GM12878 (cell line): ENCODE measurements around the gene PLSCR3. TPM values are rescaled to one million over a fixed set of nuclear protein-coding genes. Genes with fewer than 3 reads are reported as not detected.

Source experiments
- ATAC-seq: fragments of 200-7000 bp; cut with Tn5 transposase; 3 replicates; pipeline ENCODE4 v1.9.1; 2020; ENCODE audit warnings: mild to moderate bottlenecking, moderate library complexity
- BruUV-seq: library from RNA; stranded (reverse); fragments of 400-500 nt; replicated peaks from 2 replicates; lab custom pipeline; 2021; lab: Mats Ljungman, UMichigan
- CTCF ChIA-PET: fragments of 300-600 bp; sonication (Branson Sonifier 250); formaldehyde crosslinking; extraction: SDS; loops from one replicate; lab custom pipeline; 2021; ENCODE audit warnings: inconsistent platforms; lab: Yijun Ruan, JAX
- POLR2A ChIA-PET: fragments of 350-600 bp; formaldehyde crosslinking; extraction: SDS; loops from one replicate; lab custom pipeline; 2021; ENCODE audit warnings: inconsistent platforms; lab: Charles Lee
- RAD21 ChIA-PET: fragments of 300-600 bp; sonication (Branson Sonifier 250); formaldehyde crosslinking; loops from one replicate; lab custom pipeline; 2023; ENCODE audit warnings: antibody characterized with exemption; ENCODE audit not compliant: unreplicated experiment; lab: Charles Lee
- SMC1A ChIA-PET: fragments of 300-600 bp; sonication (Branson Sonifier 250); formaldehyde crosslinking; loops from one replicate; lab custom pipeline; 2023; ENCODE audit not compliant: unreplicated experiment, uncharacterized antibody; lab: Charles Lee
- DNase-seq: peaks from one replicate; pipeline ENCODE4 v3.0.0-alpha.2; 2011; ENCODE audit warnings: low read depth, low spot score
- FAIRE-seq: peaks from 3 replicates; lab custom pipeline; 2011; peaks lifted over from hg19 to GRCh38; lab: Jason Lieb, UNC
- H2AFZ ChIP-seq: 2 replicates; pipeline ENCODE4 v1.6.0; 2011; ENCODE audit warnings: low read depth, low read length, control low read depth; ENCODE audit not compliant: control insufficient read depth
- H3K27ac ChIP-seq: 2 replicates; pipeline ENCODE4 v1.5.1; 2011; ENCODE audit warnings: control low read depth; ENCODE audit not compliant: control insufficient read depth, insufficient read depth
- H3K27me3 ChIP-seq, 2 experiments: replicated peaks in 1 of 2; 2 replicates each; pipeline versions ENCODE4 v1.6.0 to v1.6.1; 2011; ENCODE audit warnings: low read length in 1 of 2; ENCODE audit not compliant: control insufficient read depth in 2 of 2, insufficient read depth in 2 of 2
- H3K36me3 ChIP-seq, 2 experiments: 2 replicates each; pipeline ENCODE4 v1.5.1; 2011; ENCODE audit warnings: low read length in 1 of 2; ENCODE audit not compliant: control insufficient read depth in 2 of 2, insufficient read depth in 2 of 2
- H3K4me1 ChIP-seq: 2 replicates; pipeline ENCODE4 v1.6.1; 2011; ENCODE audit warnings: mild to moderate bottlenecking, low read length, moderate library complexity, mixed read lengths; ENCODE audit not compliant: control insufficient read depth, insufficient read depth
- H3K4me2 ChIP-seq: 2 replicates; pipeline ENCODE4 v1.6.0; 2011; ENCODE audit warnings: control low read depth; ENCODE audit not compliant: control insufficient read depth, insufficient read depth
- H3K4me3 ChIP-seq: fragments of 200-600 bp; sonication (generic); 2 replicates; pipeline ENCODE4 v1.5.1; 2016
- H3K79me2 ChIP-seq: 2 replicates; pipeline ENCODE4 v1.6.0; 2011; ENCODE audit warnings: low read length; ENCODE audit not compliant: control insufficient read depth, insufficient read depth
- H3K9ac ChIP-seq: 2 replicates; pipeline ENCODE4 v1.8.0; 2011; ENCODE audit warnings: low read length, control low read depth, mixed read lengths; ENCODE audit not compliant: control insufficient read depth, insufficient read depth
- H3K9me3 ChIP-seq: replicated peaks from 3 replicates; pipeline ENCODE4 v1.5.1; 2011; ENCODE audit warnings: mild to moderate bottlenecking, low read length; ENCODE audit not compliant: control insufficient read depth, insufficient read depth
- H4K20me1 ChIP-seq: 2 replicates; pipeline ENCODE4 v1.6.0; 2011; ENCODE audit not compliant: control insufficient read depth, insufficient read depth
- EGR1 ChIP-seq, 2 experiments: IDR thresholded peaks; 1 replicate in 1 of 2; 2 replicates in 1 of 2; pipeline ENCODE4 v1.6.1; 2011 to 2012; ENCODE audit warnings: low read depth in 2 of 2, low read length in 2 of 2, borderline replicate concordance in 1 of 2, mild to moderate bottlenecking in 1 of 2, moderate library complexity in 1 of 2
- HDGF ChIP-seq: fragments of 450-650 bp; IDR thresholded peaks from 2 replicates; pipeline ENCODE4 v1.6.1; 2016; ENCODE audit warnings: antibody characterized with exemption
- POLR2AphosphoS5 ChIP-seq: IDR thresholded peaks from 2 replicates; pipeline ENCODE4 v1.6.1; 2011; ENCODE audit warnings: mild to moderate bottlenecking, low read length, inconsistent platforms
- TBL1XR1 ChIP-seq: IDR thresholded peaks from 2 replicates; pipeline ENCODE4 v1.6.1; 2012; ENCODE audit warnings: low read depth, low read length, improper control_type of control experiment
- ZNF274 ChIP-seq: IDR thresholded peaks from one replicate; pipeline ENCODE4 v1.8.0; 2011; ENCODE audit not compliant: insufficient read length, insufficient read depth
- WGBS: methylation state at CpG from one replicate; pipeline ENCODE4 v1.1.6; 2016; ENCODE audit warnings: low lambda C conversion rate; ENCODE audit not compliant: insufficient replicate concordance, insufficient coverage; ENCODE audit errors: missing lambda C conversion rate; 5-methylcytosine and 5-hydroxymethylcytosine counted together
- in situ Hi-C: fragments of 300-500 bp; cut with MboI; formaldehyde crosslinking; loops from 9 replicates; pipeline ENCODE4 v1.14.3; 2018; ENCODE audit warnings: mixed read lengths
- intact Hi-C: fragments of 100-400 bp; cut with micrococcal nuclease; formaldehyde crosslinking; loops from one replicate; pipeline ENCODE4 v1.14.2; 2022; ENCODE audit not compliant: unreplicated experiment
- polyA plus RNA-seq, 11 experiments: library from polyadenylated mRNA; depleted of rRNA in 4 of 11; unstranded in 6 of 11; stranded (reverse) in 5 of 11; fragments of >200 nt; fragmentation: Nextera tagmentation in 4 of 11; fragmentation: Illumina TruSeq in 1 of 11; extraction: Ambion mirVana in 4 of 11; extraction: Trizol in 1 of 11; gene quantifications; 1 replicate in 1 of 11; 2 replicates in 10 of 11; pipeline versions ENCODE4 v1.2.1 to v1.2.3, GENCODE V29; 2011 to 2016; ENCODE audit warnings: inconsistent platforms in 2 of 11, missing spikeins in 2 of 11, low read depth in 1 of 11
- total RNA-seq, 4 experiments: library from RNA; depleted of rRNA in 3 of 4; stranded (reverse); fragments of >200 nt in 3 of 4; fragmentation: Illumina TruSeq in 1 of 4; extraction: Trizol in 1 of 4; gene quantifications; 2 replicates each; pipeline versions ENCODE4 v1.2.1 to v1.2.3, GENCODE V29; 2013 to 2021
- TF ChIP-seq, protein P1 (sequence below): IDR thresholded peaks from 2 replicates; pipeline ENCODE4 v1.6.1; 2011; ENCODE audit warnings: borderline replicate concordance, low read depth, mild to moderate bottlenecking, moderate library complexity, low read length; ENCODE audit not compliant: insufficient read depth, poor library complexity, severe bottlenecking

The PLSCR3 gene
- total and polyA plus RNA-seq, 10 of the 15 experiments (the other 5 are each of a cell fraction or from before 2014, with no cell fraction given), result 9.9 to 51.4 (median 43.4) TPM

DNA sequence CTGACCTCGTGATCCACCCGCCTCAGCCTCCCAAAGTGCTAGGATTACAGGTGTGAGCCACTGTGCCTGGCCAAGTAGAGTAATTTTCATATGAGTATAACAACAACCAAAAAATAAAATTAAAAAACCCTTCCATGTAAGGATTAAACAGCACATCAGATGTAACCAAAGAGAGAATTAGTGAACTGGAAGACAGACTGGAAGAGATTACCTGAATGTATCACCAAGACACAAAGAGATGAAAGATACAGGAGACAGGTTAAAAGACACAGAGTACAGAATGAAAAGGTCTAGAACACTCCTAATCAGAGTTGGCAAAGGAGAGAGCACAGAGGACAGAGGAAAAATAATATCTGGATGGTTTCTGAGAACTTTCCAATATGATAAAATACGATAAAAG lies 15.2 kb downstream of the PLSCR3 start:
- ChIA-PET RAD21 (interaction anchor here (0.7 kb wide), 1 partner anchor 29 kb away, joined by 3 read pairs; no protein-coding TSS in a partner anchor), POLR2A (no interaction called here)
- Histone ChIP-seq H3K9ac (no peak overlapping the region), H3K4me1 (peaks cover 6% of the 10 kb centered on the region; the same call in 1 of the 2 replicates), H2AFZ (no peak overlapping the region), H3K4me3 (no peak overlapping the region), H3K4me2 (no peak overlapping the region)
- DNase-seq (no peak), FAIRE-seq (no peak)
- TF ChIP-seq EGR1 (IDR thresholded peaks at IDR 0.05; ENCODE audit: borderline replicate concordance in 1 of 2, low read depth in 2 of 2, low read length in 2 of 2), result no peak
- TF ChIP-seq POLR2AphosphoS5, result no peak
- no peak for TF ChIP-seq HDGF
- TF ChIP-seq ZNF274, result no peak
- TF ChIP-seq, protein P1, sequence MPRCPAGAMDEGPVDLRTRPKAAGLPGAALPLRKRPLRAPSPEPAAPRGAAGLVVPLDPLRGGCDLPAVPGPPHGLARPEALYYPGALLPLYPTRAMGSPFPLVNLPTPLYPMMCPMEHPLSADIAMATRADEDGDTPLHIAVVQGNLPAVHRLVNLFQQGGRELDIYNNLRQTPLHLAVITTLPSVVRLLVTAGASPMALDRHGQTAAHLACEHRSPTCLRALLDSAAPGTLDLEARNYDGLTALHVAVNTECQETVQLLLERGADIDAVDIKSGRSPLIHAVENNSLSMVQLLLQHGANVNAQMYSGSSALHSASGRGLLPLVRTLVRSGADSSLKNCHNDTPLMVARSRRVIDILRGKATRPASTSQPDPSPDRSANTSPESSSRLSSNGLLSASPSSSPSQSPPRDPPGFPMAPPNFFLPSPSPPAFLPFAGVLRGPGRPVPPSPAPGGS, result no peak
- TF ChIP-seq, all 136 proteins: peak for 0
- ChIA-PET SMC1A (no interaction called here), CTCF (no interaction called here)
- intact Hi-C loops (no loop called here), in situ Hi-C loops (no loop called here)
- Histone ChIP-seq H3K27ac (no peak overlapping the region), H3K79me2 (no peaks in the 10 kb centered on the region), H3K27me3 (peaks cover 4 to 5% of the 10 kb centered on the region in 2 experiments; a peak in 3 of 4 replicates), H3K9me3 (peaks cover 3% of the 10 kb centered on the region; the same call in 2 of the 3 replicates), H4K20me1 (no peaks in the 10 kb centered on the region), H3K36me3 (no peaks in the 10 kb centered on the region)
- ATAC-seq, result no peak
- 56% methylated on average over 3 of the region's 3 CpGs for WGBS
- BruUV-seq, result no TSS peak

GRCh38 chr17:7374353-7374752 lies 20.0 kb downstream of the PLSCR3 start:
- Histone ChIP-seq H3K36me3 (no peaks in the 10 kb centered on the region), H2AFZ (no peak overlapping the region), H3K27ac (no peak overlapping the region), H3K9ac (no peak overlapping the region), H3K9me3 (peaks cover 2% of the 10 kb centered on the region; the same call in 2 of the 3 replicates), H4K20me1 (no peaks in the 10 kb centered on the region), H3K4me1 (no peaks in the 10 kb centered on the region), H3K4me2 (no peak overlapping the region), H3K4me3 (no peak overlapping the region), H3K79me2 (no peaks in the 10 kb centered on the region), H3K27me3 (no peaks in the 10 kb centered on the region)
- in situ Hi-C loops (no loop called here), intact Hi-C loops (no loop called here)
- no TSS peak for BruUV-seq
- ChIA-PET RAD21 (no interaction called here), CTCF (interaction anchor here (1.7 to 3.3 kb wide), 2 partner anchors 13 to 140 kb away, joined by 3 to 15 read pairs; no protein-coding TSS in a partner anchor), POLR2A (no interaction called here), SMC1A (no interaction called here)
- ATAC-seq (no peak), DNase-seq (no peak), FAIRE-seq (no peak)
- TF ChIP-seq TBL1XR1, result no peak
- TF ChIP-seq, protein P1, result no peak
- whole genome bisulfite sequencing, result 50% methylated on average over 2 of the region's 2 CpGs
